HepG2 (cell line): Measurements from ENCODE around the gene GLT1D1. TPM values are rescaled to one million over a fixed set of nuclear protein-coding genes. Genes with fewer than 3 reads are reported as not detected.
A peak's percentile ranks its signal among the peaks of the same experiment; 100 is the strongest.

Experiments
- ATAC-seq: fragments of 200-7000 bp; cut with Tn5 transposase; 3 replicates; pipeline ENCODE4 v1.9.1; 2020; ENCODE audit warnings: mild to moderate bottlenecking, moderate library complexity
- BruUV-seq: library from RNA; stranded (reverse); fragments of 400-500 nt; replicated peaks from 2 replicates; lab custom pipeline; 2021; lab: Mats Ljungman, UMichigan
- CTCF ChIA-PET: fragments of 300-600 bp; formaldehyde crosslinking; extraction: SDS; loops from one replicate; lab custom pipeline; 2021; ENCODE audit warnings: low total read pairs, inconsistent platforms, low intra/inter-chr PET ratio; lab: Yijun Ruan, JAX
- POLR2A ChIA-PET: fragments of 350-600 bp; sonication (Branson Sonifier 250); formaldehyde crosslinking; loops from one replicate; lab custom pipeline; 2020; ENCODE audit warnings: antibody characterized with exemption, inconsistent platforms; lab: Yijun Ruan, JAX
- DNase-seq: peaks from one replicate; pipeline ENCODE4 v3.0.0-alpha.2; 2015; ENCODE audit warnings: low spot score
- FAIRE-seq: peaks from 3 replicates; lab custom pipeline; 2011; peaks lifted over from hg19 to GRCh38; lab: Jason Lieb, UNC
- H2AFZ ChIP-seq: one replicate; pipeline ENCODE4 v1.6.1; 2011; ENCODE audit warnings: low read length, inconsistent platforms
- H3K27ac ChIP-seq: fragments of 300-600 bp; 3 replicates; pipeline ENCODE4 v1.8.0; 2011; ENCODE audit warnings: mixed run types, mild to moderate bottlenecking, mixed read lengths, low read length, inconsistent platforms; ENCODE audit not compliant: insufficient read depth; ENCODE audit errors: extremely low read length
- H3K27me3 ChIP-seq, 2 experiments: fragments of 200-600 bp in 1 of 2; 2 replicates in 1 of 2; 3 replicates in 1 of 2; pipeline versions ENCODE4 v1.6.0 to v1.8.0; 2011; ENCODE audit warnings: low read length in 2 of 2, mild to moderate bottlenecking in 2 of 2, moderate library complexity in 2 of 2, inconsistent platforms in 1 of 2; ENCODE audit not compliant: insufficient read depth in 2 of 2, control insufficient read depth in 1 of 2
- H3K36me3 ChIP-seq, 2 experiments: fragments of 200-600 bp in 1 of 2; replicated peaks in 1 of 2; 2 replicates in 1 of 2; 3 replicates in 1 of 2; pipeline versions ENCODE4 v1.5.1 to v1.8.0; 2011; ENCODE audit warnings: low read length in 2 of 2, inconsistent platforms in 1 of 2; ENCODE audit not compliant: insufficient read depth in 2 of 2, control insufficient read depth in 1 of 2
- H3K4me1 ChIP-seq: 2 replicates; pipeline ENCODE4 v1.5.1; 2012; ENCODE audit warnings: low read length, inconsistent platforms; ENCODE audit not compliant: insufficient read depth
- H3K4me2 ChIP-seq: 2 replicates; pipeline ENCODE4 v1.6.0; 2011; ENCODE audit warnings: low read depth, low read length, inconsistent platforms
- H3K4me3 ChIP-seq, 3 experiments: fragments of 200-600 bp in 1 of 3; sonication (generic), shearing (Covaris generic) in 1 of 3; replicated peaks in 1 of 3; 2 replicates each; pipeline ENCODE4 v1.5.1; 2011 to 2016; ENCODE audit warnings: low read length in 3 of 3, inconsistent platforms in 2 of 3, low read depth in 2 of 3, mild to moderate bottlenecking in 2 of 3, control low read depth in 1 of 3, mixed read lengths in 1 of 3; ENCODE audit not compliant: insufficient read depth in 1 of 3
- H3K79me2 ChIP-seq: one replicate; pipeline ENCODE4 v1.6.1; 2011; ENCODE audit warnings: low read length, inconsistent platforms; ENCODE audit not compliant: insufficient read depth
- H3K9ac ChIP-seq: 2 replicates; pipeline ENCODE4 v1.6.0; 2011; ENCODE audit warnings: mild to moderate bottlenecking, low read depth, low read length, inconsistent platforms; ENCODE audit not compliant: insufficient read depth
- H3K9me3 ChIP-seq: 2 replicates; pipeline ENCODE4 v1.5.1; 2012; ENCODE audit warnings: mild to moderate bottlenecking, low read length
- H4K20me1 ChIP-seq: 2 replicates; pipeline ENCODE4 v1.6.0; 2011; ENCODE audit warnings: inconsistent platforms, mild to moderate bottlenecking, low read length, moderate library complexity; ENCODE audit not compliant: insufficient read depth
- ASH2L ChIP-seq: fragments of 300-600, 200-600 bp; sonication (generic); IDR thresholded peaks from 2 replicates; pipeline ENCODE4 v1.7.0; 2017; ENCODE audit warnings: low read depth, mild to moderate bottlenecking, moderate library complexity, mixed read lengths, low read length; ENCODE audit not compliant: insufficient read length
- CEBPB ChIP-seq: IDR thresholded peaks from 2 replicates; pipeline ENCODE4 v1.6.1; 2011; ENCODE audit warnings: low read depth, low read length, improper control_type of control experiment, borderline replicate concordance
- DBP ChIP-seq: sonication (generic); formaldehyde crosslinking; IDR thresholded peaks from 2 replicates; pipeline ENCODE4 v1.4.0; 2020; ENCODE audit warnings: missing genetic modification reagents; ENCODE audit errors: not compliant biosample characterization
- FOSL2 ChIP-seq: sonication (generic); formaldehyde crosslinking; IDR thresholded peaks from 2 replicates; pipeline ENCODE4 v1.4.0; 2020; ENCODE audit warnings: missing genetic modification reagents
- HOMEZ ChIP-seq: IDR thresholded peaks from 2 replicates; pipeline ENCODE4 v1.6.1; 2016; ENCODE audit warnings: low read depth
- HOXD1 ChIP-seq: sonication (generic); formaldehyde crosslinking; IDR thresholded peaks from 2 replicates; pipeline ENCODE4 v1.5.0; 2020; ENCODE audit warnings: missing genetic modification reagents
- MTF2 ChIP-seq: sonication (generic); formaldehyde crosslinking; IDR thresholded peaks from 2 replicates; pipeline ENCODE4 v1.5.0; 2020; ENCODE audit warnings: missing genetic modification reagents, borderline replicate concordance
- MYPOP ChIP-seq: sonication (generic); formaldehyde crosslinking; IDR thresholded peaks from 2 replicates; pipeline ENCODE4 v1.8.1; 2023; ENCODE audit warnings: mild to moderate bottlenecking, moderate library complexity, missing genetic modification reagents
- NR2F1 ChIP-seq, 2 experiments: fragments of 450-650 bp in 1 of 2; formaldehyde crosslinking in 1 of 2; IDR thresholded peaks; 2 replicates each; pipeline versions ENCODE4 v1.5.0 to v1.6.1; 2016 to 2020; ENCODE audit warnings: mild to moderate bottlenecking in 1 of 2, missing compliant biosample characterization in 1 of 2, missing genetic modification reagents in 1 of 2, moderate library complexity in 1 of 2
- SAFB2 ChIP-seq: sonication (generic); formaldehyde crosslinking; IDR thresholded peaks from 2 replicates; pipeline ENCODE4 v1.5.1; 2020; ENCODE audit warnings: missing genetic modification reagents, low read depth, mild to moderate bottlenecking, borderline replicate concordance
- ZNF136 ChIP-seq: sonication (generic); formaldehyde crosslinking; IDR thresholded peaks from 2 replicates; pipeline ENCODE4 v1.8.1; 2022; ENCODE audit warnings: low read depth, mild to moderate bottlenecking, moderate library complexity, missing genetic modification reagents
- ZNF24 ChIP-seq: fragments of 450-650 bp; IDR thresholded peaks from 2 replicates; pipeline ENCODE4 v1.6.1; 2017; ENCODE audit warnings: antibody characterized with exemption, mild to moderate bottlenecking
- ZNF329 ChIP-seq: sonication (generic); formaldehyde crosslinking; IDR thresholded peaks from 2 replicates; pipeline ENCODE4 v1.9.0; 2021; ENCODE audit warnings: low read depth, mild to moderate bottlenecking, missing genetic modification reagents
- WGBS: methylation state at CpG from one replicate; pipeline ENCODE4 v1.1.6; 2017; ENCODE audit warnings: low lambda C conversion rate; 5-methylcytosine and 5-hydroxymethylcytosine counted together
- in situ Hi-C: cut with HindIII; loops from 2 replicates; pipeline ENCODE4 v1.10.0; 2017; ENCODE audit warnings: low pct_unique_long_range_greater_than_20kb; ENCODE audit not compliant: extremely low pct_ligation_motif_present
- intact Hi-C: fragments of 100-400 bp; cut with micrococcal nuclease; formaldehyde crosslinking; loops from one replicate; pipeline ENCODE4 v1.10.0; 2022; ENCODE audit not compliant: unreplicated experiment
- polyA plus RNA-seq, 8 experiments: library from polyadenylated mRNA; depleted of rRNA in 3 of 8; stranded (reverse) in 7 of 8; unstranded in 1 of 8; fragments of >200 nt; fragmentation: Illumina TruSeq in 4 of 8; extraction: Trizol in 4 of 8; gene quantifications; 2 replicates each; pipeline versions ENCODE4 v1.2.1 to v1.2.3, GENCODE V29; 2011 to 2016; ENCODE audit warnings: low read depth in 4 of 8, missing spikeins in 1 of 8, mixed read lengths in 1 of 8; ENCODE audit not compliant: insufficient read depth in 1 of 8
- total RNA-seq, 5 experiments: library from RNA; depleted of rRNA; stranded (reverse); fragments of >200 nt; fragmentation: Illumina TruSeq; extraction: Trizol; gene quantifications; 2 replicates each; pipeline ENCODE4 v1.2.3, GENCODE V29; 2016; ENCODE audit warnings: low read depth in 1 of 5
- TF ChIP-seq, protein P1 (sequence below): sonication (generic); formaldehyde crosslinking; IDR thresholded peaks from 2 replicates; pipeline ENCODE4 v1.5.0; 2020; ENCODE audit warnings: missing genetic modification reagents, mild to moderate bottlenecking, borderline replicate concordance
- TF ChIP-seq, protein P2 (sequence below): IDR thresholded peaks from 2 replicates; pipeline ENCODE4 v1.6.1; 2016; ENCODE audit warnings: control low read depth

GLT1D1 gene
- total and polyA plus RNA-seq, 2 of the 13 experiments (the other 11 are each of a cell fraction or from before 2014, with no cell fraction given), result 0.09 to 0.17 TPM

DNA sequence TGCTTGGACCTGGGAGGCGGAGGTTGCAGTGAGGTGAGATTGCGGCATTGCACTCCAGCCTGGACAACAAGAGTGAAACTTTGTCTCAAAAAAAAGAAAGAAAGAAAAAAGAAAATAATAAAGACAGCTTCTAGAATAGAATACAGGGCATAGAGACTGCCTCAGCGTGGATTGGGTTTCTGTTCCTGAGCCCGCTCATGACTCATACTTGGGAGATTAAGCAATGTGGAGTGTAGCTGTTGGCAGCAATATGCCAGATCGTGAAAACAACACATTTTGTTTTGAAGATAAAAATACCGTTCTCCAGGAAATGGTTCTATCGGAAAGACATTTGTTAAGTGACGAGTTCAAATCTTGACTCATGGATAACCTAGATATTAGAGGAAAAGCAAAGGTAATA, 67.2 kb downstream of the GLT1D1 start:
- no peaks in the 10 kb centered on the region for H3K79me2 ChIP-seq
- BruUV-seq, result no TSS peak
- H3K27me3 ChIP-seq, result no peaks in the 10 kb centered on the region

DNA sequence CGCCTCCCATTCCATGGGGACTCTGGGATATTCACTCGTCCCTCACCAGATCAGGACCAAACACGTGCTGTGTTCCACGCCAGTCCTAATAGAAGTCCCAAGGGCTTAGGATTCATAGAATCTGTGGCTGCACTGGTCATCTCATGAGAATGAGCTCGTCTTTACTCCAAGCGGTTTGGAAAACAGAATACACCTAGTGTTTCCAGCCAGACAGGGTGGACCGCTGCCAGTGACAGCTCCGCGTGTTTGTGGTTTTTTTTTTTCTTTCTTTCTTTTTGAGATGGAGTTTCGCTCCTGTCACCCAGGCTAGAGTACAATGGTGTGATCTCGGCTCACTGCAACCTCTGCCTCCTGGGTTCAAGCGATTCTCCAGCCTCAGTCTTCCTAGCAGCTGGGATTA, 75.1 kb downstream of the GLT1D1 start:
- in situ Hi-C loops (no loop called here), intact Hi-C loops (no loop called here)
- Histone ChIP-seq H3K27ac (no peak overlapping the region), H3K9ac (no peak overlapping the region), H2AFZ (no peak overlapping the region), H3K27me3 (no peaks in the 10 kb centered on the region), H3K4me1 (no peaks in the 10 kb centered on the region), H3K4me3 (no peak overlapping the region), H3K4me2 (no peak overlapping the region), H3K79me2 (no peaks in the 10 kb centered on the region), H4K20me1 (no peaks in the 10 kb centered on the region), H3K36me3 (no peaks in the 10 kb centered on the region), H3K9me3 (no peaks in the 10 kb centered on the region)
- no peak for ATAC-seq
- CTCF ChIA-PET, result no interaction called here
- no peak for FAIRE-seq
- DNase-seq, result no peak
- 54% methylated on average over 10 of the region's 12 CpGs for WGBS
- no TSS peak for BruUV-seq
- POLR2A ChIA-PET, result no interaction called here
- no peak for TF ChIP-seq ZNF136 (CRISPR knock-in tag)
- TF ChIP-seq ZNF24, result no peak
- TF ChIP-seq NR2F1 (CRISPR knock-in tag; IDR thresholded peaks at IDR 0.05), result no peak
- no peak for TF ChIP-seq DBP (CRISPR knock-in tag)
- TF ChIP-seq MYPOP, result no peak
- TF ChIP-seq HOMEZ (CRISPR knock-in tag), result no peak
- TF ChIP-seq, protein P1, sequence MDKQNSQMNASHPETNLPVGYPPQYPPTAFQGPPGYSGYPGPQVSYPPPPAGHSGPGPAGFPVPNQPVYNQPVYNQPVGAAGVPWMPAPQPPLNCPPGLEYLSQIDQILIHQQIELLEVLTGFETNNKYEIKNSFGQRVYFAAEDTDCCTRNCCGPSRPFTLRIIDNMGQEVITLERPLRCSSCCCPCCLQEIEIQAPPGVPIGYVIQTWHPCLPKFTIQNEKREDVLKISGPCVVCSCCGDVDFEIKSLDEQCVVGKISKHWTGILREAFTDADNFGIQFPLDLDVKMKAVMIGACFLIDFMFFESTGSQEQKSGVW (CRISPR knock-in tag), result no peak
- no peak for TF ChIP-seq ASH2L
- no peak for TF ChIP-seq MTF2 (CRISPR knock-in tag)

More for the DNA sequence above, 67.2 kb downstream of the GLT1D1 start:
- H3K4me2 ChIP-seq, result no peak overlapping the region
- 45% methylated on average over 8 of the region's 8 CpGs for WGBS
- TF ChIP-seq FOSL2 (CRISPR knock-in tag) (peak; percentile 71), CEBPB (peak; percentile 55; the same call in 1 of the 2 replicates), HOXD1 (CRISPR knock-in tag) (no peak), SAFB2 (CRISPR knock-in tag) (no peak), ZNF329 (no peak)
- TF ChIP-seq, protein P2, sequence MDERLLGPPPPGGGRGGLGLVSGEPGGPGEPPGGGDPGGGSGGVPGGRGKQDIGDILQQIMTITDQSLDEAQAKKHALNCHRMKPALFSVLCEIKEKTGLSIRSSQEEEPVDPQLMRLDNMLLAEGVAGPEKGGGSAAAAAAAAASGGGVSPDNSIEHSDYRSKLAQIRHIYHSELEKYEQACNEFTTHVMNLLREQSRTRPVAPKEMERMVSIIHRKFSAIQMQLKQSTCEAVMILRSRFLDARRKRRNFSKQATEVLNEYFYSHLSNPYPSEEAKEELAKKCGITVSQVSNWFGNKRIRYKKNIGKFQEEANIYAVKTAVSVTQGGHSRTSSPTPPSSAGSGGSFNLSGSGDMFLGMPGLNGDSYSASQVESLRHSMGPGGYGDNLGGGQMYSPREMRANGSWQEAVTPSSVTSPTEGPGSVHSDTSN, result no peak
- intact Hi-C loops, result no loop called here
- no peak for FAIRE-seq
- ChIA-PET POLR2A (no interaction called here), CTCF (no interaction called here)
- H3K4me3 ChIP-seq, result no peak overlapping the region
- no peaks in the 10 kb centered on the region for H3K4me1 ChIP-seq
- H4K20me1 ChIP-seq, result no peaks in the 10 kb centered on the region
- H3K27ac ChIP-seq, result no peak overlapping the region
- H3K9ac ChIP-seq, result no peak overlapping the region
- no peaks in the 10 kb centered on the region; a peak in 1 of 5 replicates for H3K36me3 ChIP-seq
- no peak for DNase-seq
- ATAC-seq, result no peak
- H3K9me3 ChIP-seq, result no peaks in the 10 kb centered on the region
- H2AFZ ChIP-seq, result no peak overlapping the region
- in situ Hi-C loops, result no loop called here
